ENCODE data around the gene AMOTL1. TPM values are rescaled to one million over a fixed set of nuclear protein-coding genes. Genes with fewer than 3 reads are reported as not detected.
"Not testable (repeated sequence)": the region's sequence is repeated elsewhere in the genome, so short reads cannot be mapped to it uniquely, and the experiment has no call there.

AMOTL1 gene
- total and polyA plus RNA-seq, 12 donors = 3.0 to 26.7 (median 19.5) TPM

GRCh38 chr11:94849839-94850238, 81.7 kb downstream of the AMOTL1 start:
- Histone ChIP-seq H3K27me3 (no peaks in the 10 kb centered on the region), H3K9me3 (replicated peaks in 1 of 3) (no peaks in the 10 kb centered on the region), H3K4me3 (no peak overlapping the region), H3K36me3 (replicated peaks in 1 of 2) (peaks cover 0 to 9% of the 10 kb centered on the region in 2 donors), H3K4me1 (replicated peaks in 1 of 2) (no peaks in the 10 kb centered on the region), H3K27ac (no peak overlapping the region)
- intact Hi-C loops (cut with DNase I) = no loop called here
- 80 to 86% (median 83%) methylated on average over 9 of the region's 9 CpGs for WGBS, 4 donors
- DNase-seq = no peak
- TF ChIP-seq CTCF (IDR thresholded peaks at IDR 0.05) (no peak), POLR2A (IDR thresholded peaks at IDR 0.05) (no peak)

- H3K4me1 ChIP-seq (replicated peaks in 1 of 2) = no peaks in the 10 kb centered on the region
- H3K27me3 ChIP-seq = no peaks in the 10 kb centered on the region
- intact Hi-C loops (cut with DNase I) = no loop called here
- H3K4me3 ChIP-seq = no peak overlapping the region
- DNase-seq = no peak
- TF ChIP-seq POLR2A (IDR thresholded peaks at IDR 0.05) (no peak), CTCF (IDR thresholded peaks at IDR 0.05) (no peak)
- H3K9me3 ChIP-seq (replicated peaks in 1 of 3) = no peaks in the 10 kb centered on the region
- WGBS, 4 donors = 94 to 98% (median 96%) methylated on average over 3 of the region's 3 CpGs
- peaks cover 0 to 15% of the 10 kb centered on the region in 2 donors for H3K36me3 ChIP-seq (replicated peaks in 1 of 2)
- no peak overlapping the region for H3K27ac ChIP-seq
These were observed 83.9 kb downstream of the AMOTL1 start for GRCh38 chr11:94851864-94852636.

- H3K27me3 ChIP-seq; H3K27ac ChIP-seq; H3K4me3 ChIP-seq; H3K4me1 ChIP-seq (replicated peaks in 1 of 2); intact Hi-C loops (cut with DNase I); H3K9me3 ChIP-seq (replicated peaks in 1 of 3); DNase-seq: not testable (repeated sequence)
- H3K36me3 ChIP-seq (replicated peaks in 1 of 2) = peaks cover 0 to 15% of the 10 kb centered on the region in 2 donors
- WGBS, 4 donors = 88 to 97% (median 95%) methylated on average over 4 of the region's 4 CpGs
These were observed 85.1 kb downstream of the AMOTL1 start for GRCh38 chr11:94853288-94853687.

- H3K27ac ChIP-seq = no peak overlapping the region
- no peaks in the 10 kb centered on the region for H3K27me3 ChIP-seq
- no peak overlapping the region for H3K4me3 ChIP-seq
- TF ChIP-seq CTCF (IDR thresholded peaks at IDR 0.05) (no peak), POLR2A (IDR thresholded peaks at IDR 0.05) (no peak)
- no peaks in the 10 kb centered on the region for H3K4me1 ChIP-seq (replicated peaks in 1 of 2)
- peaks cover 0 to 15% of the 10 kb centered on the region in 2 donors for H3K36me3 ChIP-seq (replicated peaks in 1 of 2)
- 93 to 95% (median 94%) methylated on average over 5 of the region's 5 CpGs for WGBS, 4 donors
- no peak for DNase-seq
- H3K9me3 ChIP-seq (replicated peaks in 1 of 3) = no peaks in the 10 kb centered on the region
- intact Hi-C loops (cut with DNase I) = no loop called here
These were observed 85.7 kb downstream of the AMOTL1 start for GRCh38 chr11:94853836-94854235.

All from adrenal gland (tissue), 12 donors.